GM12891 (cell line): Measurements from ENCODE around the gene METTL24.

ENCODE experiments used
- PAX5 ChIP-seq: IDR thresholded peaks from 2 replicates; pipeline ENCODE4 v1.6.1; 2011; ENCODE audit warnings: low read length, moderate library complexity, mild to moderate bottlenecking; ENCODE audit not compliant: insufficient read depth, severe bottlenecking
- POLR2A ChIP-seq: IDR thresholded peaks from 2 replicates; pipeline ENCODE4 v1.6.1; 2011; ENCODE audit warnings: low read depth, low read length, control low read depth
- POLR2AphosphoS5 ChIP-seq: IDR thresholded peaks from 2 replicates; pipeline ENCODE4 v1.6.1; 2011; ENCODE audit warnings: low read depth, low read length, control low read depth
- POU2F2 ChIP-seq: IDR thresholded peaks from 2 replicates; pipeline ENCODE4 v1.6.1; 2011; ENCODE audit warnings: low read depth, mild to moderate bottlenecking, control low read depth, low read length, moderate library complexity
- SPI1 ChIP-seq: IDR thresholded peaks from 2 replicates; pipeline ENCODE4 v1.6.1; 2011; ENCODE audit warnings: low read depth, low read length, control low read depth
- TAF1 ChIP-seq: IDR thresholded peaks from 2 replicates; pipeline ENCODE4 v1.6.1; 2011; ENCODE audit warnings: low read depth, low read length, control low read depth

GRCh38 chr6:110357664-110358552 lies at the start of gene METTL24:
- TF ChIP-seq POLR2A (no peak), POLR2AphosphoS5 (no peak), POU2F2 (no peak), TAF1 (no peak), SPI1 (no peak), PAX5 (no peak)
